ENCODE results near the gene HDAC9.

- TF ChIP-seq EZH2 (IDR thresholded peaks at IDR 0.05; ENCODE audit: borderline replicate concordance, low read depth, low read length, severe bottlenecking) (no peak), CTCF (IDR thresholded peaks at IDR 0.05; ENCODE audit: borderline replicate concordance, extremely low read depth, low read length, poor library complexity, severe bottlenecking) (no peak)
Measured at GRCh38 chr7:18760046-18760445, 264.5 kb downstream of the HDAC9 start.

Measured in DND-41 (cell line).